ENCODE data around the gene YWHAE.
"Not testable (repeated sequence)": the region's sequence is repeated elsewhere in the genome, so short reads cannot be mapped to it uniquely, and the experiment has no call there.

The YWHAE gene

DNA sequence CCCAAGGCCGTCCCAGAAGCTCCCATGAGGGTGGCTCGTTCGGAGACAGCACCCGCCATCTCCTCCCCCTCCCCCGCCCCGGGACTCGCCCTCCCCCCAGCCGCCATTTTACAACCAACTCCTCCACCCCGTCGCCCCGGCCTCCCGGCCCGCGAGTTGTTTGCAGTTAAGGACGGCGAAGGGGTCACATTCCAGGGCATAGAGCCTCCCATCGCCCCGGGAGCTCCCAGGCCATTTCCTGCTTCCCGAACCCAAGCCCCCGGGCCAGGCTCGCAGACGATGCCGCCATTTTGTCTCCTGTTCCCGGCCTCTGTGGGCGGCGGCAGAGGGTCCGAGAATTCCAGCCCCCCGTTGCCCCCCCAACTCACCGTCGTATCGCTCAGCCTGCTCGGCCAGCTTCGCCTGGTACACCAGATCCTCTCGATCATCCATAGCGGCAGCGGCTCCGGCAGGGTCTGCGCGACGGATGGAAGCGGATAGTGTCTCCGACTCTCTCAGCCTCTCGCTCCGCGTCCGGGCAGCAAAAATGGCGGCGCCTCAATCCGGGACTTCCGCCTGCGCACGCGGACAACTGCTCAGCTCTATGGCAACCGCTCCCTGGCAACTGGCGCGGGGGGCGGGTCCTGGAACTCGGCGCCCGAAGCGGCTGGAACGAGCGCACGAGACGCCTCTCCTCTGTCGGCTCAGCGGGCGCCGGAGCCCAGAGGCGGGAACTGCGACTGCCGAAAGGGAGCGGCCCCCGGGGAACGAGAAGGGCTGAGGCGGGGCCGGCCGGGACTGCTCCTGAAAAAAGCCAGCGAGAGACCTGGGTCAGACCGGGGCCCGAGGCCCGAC is at the start of gene YWHAE:
Gene YWHAE (minus strand): TSS at position 544 of the 834 bp plus-strand sequence. CDS start 112 bp downstream, at position 432.
- DNase-seq (ENCODE audit: low spot score) = peak; percentile 97

GRCh38 chr17:1449412-1449967 is 49.5 kb upstream of the YWHAE start:
- no peak for DNase-seq (ENCODE audit: low spot score)

- no peak for DNase-seq (ENCODE audit: low spot score)
Measured at GRCh38 chr17:1447052-1447451, 47.0 kb upstream of the YWHAE start.

- no peak for DNase-seq (ENCODE audit: low spot score)
Measured at GRCh38 chr17:1446201-1446600, 46.2 kb upstream of the YWHAE start.

GRCh38 chr17:1445695-1446094 is 45.7 kb upstream of the YWHAE start:
- not testable (repeated sequence) for DNase-seq (ENCODE audit: low spot score)

DNA sequence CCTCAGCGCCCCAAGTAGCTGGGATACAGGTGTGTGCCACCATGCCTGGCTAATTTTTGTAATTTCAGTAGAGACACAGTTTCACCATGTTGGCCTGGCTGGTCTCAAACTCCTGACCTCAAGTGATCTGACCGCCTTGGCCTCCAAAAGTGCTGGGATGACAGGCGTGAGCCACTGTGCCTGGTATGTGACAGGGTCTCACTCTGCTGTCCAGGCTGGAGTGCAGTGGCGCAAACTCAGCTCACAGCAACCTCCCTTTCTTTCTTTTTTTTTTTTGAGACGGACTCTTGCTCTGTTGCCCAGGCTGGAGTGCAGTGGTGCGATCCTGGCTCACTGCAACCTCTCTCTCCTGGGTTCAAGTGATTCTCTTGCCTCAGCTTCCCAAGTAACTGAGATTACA is 42.7 kb upstream of the YWHAE start:
- not testable (repeated sequence) for DNase-seq (ENCODE audit: low spot score)

- DNase-seq (ENCODE audit: low spot score) = no peak
Measured at GRCh38 chr17:1442187-1442586, 42.2 kb upstream of the YWHAE start.

- DNase-seq (ENCODE audit: low spot score) = no peak
Measured at GRCh38 chr17:1440921-1441320, 40.9 kb upstream of the YWHAE start.

DNA sequence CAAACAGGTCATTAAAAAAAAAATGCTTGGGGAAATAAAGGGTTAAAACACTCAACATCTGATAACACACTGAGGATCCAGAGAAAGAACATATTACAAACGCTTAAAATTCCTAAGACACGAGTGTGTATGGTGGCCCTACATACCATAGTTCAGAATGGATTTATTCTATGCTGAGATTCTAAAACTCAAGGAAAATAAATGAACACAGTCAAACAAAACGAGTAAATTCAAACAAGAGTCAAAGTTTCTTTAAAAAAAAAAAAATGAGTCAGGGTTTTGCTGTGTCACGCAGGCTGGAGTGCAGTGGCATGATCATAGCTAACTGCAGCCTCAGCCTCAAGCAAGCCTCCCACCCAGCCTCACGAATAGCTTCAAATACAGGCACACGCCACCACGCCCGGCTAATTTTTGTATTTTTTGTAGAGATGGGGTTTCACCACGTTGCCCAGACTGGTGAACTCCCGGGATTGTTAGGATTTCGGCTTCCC is 38.6 kb upstream of the YWHAE start:
- DNase-seq (ENCODE audit: low spot score) = peak; percentile 44

- no peak for DNase-seq (ENCODE audit: low spot score)
Measured at GRCh38 chr17:1435326-1435725, 35.3 kb upstream of the YWHAE start.

- no peak for DNase-seq (ENCODE audit: low spot score)
Measured at GRCh38 chr17:1434150-1434549, 34.1 kb upstream of the YWHAE start.

DNA sequence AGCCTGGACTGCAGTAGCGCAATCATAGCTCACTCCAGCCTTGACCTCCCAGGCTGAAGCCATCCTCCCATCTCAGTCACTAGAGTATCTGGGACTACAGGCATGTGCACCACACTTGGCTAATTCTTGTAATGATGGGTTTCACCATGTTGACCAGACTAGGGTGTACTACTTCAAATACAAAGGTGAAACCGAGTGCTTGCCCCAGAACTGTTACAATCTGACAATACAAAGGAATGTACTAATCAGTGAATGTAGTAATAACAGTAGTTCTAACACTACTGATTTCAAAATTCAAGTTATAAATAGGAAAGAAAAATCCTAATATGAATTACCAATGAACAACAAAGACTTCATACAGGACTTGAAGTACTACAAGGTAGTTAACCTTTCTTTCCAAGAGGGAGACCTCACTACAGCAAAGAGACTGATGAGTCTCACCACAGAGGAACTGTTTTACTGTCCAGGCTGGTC is 31.6 kb upstream of the YWHAE start:
- DNase-seq (ENCODE audit: low spot score) = no peak

DNA sequence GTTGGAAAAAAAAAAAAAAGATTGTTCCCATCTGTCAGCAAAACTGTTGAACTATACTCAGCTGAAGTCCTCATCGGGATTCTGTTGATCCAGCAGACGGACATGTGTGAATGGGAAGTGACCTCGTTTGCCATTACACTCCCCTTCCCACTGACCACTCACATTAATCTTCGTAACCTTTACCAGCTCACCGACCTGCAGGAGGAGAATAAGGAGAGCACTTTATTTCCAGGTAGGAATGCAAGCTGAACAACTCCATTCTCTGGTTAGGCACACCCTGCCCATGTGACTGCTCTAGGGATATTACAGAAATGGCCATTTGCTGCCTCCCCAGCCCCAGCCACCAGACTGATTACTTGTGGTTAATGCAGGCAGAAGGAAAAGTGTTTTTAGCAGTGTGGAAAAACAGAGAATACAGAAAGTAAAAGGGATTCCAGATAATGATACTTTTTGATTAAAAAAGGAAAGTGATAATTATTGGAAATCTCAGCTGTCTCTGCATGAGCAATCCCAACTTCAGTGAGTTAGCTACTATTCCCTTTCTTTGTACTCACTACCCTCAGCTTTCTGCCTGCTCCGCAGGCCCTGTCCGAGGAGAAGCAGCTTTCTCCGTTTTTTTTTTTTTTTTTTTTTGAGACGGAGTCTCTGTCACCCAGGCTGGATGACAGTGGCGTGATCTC is 23.6 kb upstream of the YWHAE start:
- peak; percentile 24 for DNase-seq (ENCODE audit: low spot score)

GRCh38 chr17:1422885-1423284 is 22.9 kb upstream of the YWHAE start:
- DNase-seq (ENCODE audit: low spot score) = peak; percentile 96

DNA sequence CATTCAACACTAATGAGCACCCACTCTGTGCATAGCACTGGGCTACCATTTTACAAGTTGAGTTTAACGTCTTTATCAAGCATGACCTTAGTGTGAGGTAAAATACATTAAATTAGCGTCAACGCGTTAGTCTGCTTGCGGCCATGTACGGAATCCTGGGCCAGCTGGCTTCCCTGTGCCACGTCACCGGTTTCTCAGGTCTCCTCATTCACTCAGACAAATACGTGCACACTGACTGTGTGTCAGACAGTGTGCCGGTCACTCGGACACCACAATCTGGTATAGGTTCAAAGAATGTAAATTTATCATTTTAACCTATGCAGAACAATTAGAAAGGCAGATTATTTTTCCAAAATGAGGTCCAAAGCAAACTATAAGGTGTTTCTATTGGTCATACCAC is 21.4 kb upstream of the YWHAE start:
- no peak for DNase-seq (ENCODE audit: low spot score)

DNA sequence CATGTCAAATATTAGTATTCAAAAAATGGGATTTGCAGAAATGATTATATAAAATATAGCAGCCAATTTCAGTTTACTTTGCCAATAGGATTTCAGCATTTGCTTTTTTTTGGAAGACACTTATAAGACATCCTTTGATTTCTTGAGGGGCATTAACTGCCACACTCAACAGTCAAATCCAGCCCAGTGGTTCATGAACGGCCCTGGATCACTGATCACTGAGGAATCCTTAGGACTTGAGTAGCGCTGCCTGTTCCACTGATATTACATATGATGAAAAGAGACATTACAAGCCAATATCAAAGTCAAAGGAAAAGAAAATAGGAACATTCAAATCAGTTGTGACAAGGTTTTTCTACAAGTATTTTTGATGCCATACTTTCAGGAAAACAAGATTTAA is 21.0 kb upstream of the YWHAE start:
- DNase-seq (ENCODE audit: low spot score) = no peak

DNA sequence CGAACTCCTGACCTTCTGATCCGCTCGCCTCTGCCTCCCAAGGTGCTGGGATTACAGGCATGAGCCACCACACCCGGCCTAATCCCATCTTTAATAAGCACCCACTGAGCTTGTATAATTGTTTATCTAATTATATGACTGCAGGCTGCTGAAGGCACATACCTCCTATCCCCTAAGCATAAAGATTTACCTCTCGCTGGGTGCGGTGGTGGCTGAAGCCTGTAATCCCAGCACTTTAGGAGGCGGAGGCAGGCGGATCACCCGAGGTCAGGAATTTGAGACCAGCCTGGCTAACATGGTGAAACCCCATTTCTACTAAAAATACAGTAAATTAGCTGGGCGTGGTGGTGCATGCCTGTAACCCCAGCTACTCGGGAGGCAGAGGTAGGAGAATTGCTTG is 20.1 kb upstream of the YWHAE start:
- DNase-seq (ENCODE audit: low spot score) = no peak

GRCh38 chr17:1418476-1418875 is 18.5 kb upstream of the YWHAE start:
- DNase-seq (ENCODE audit: low spot score) = not testable (repeated sequence)

GRCh38 chr17:1416414-1416813 is 16.4 kb upstream of the YWHAE start:
- DNase-seq (ENCODE audit: low spot score) = no peak

DNA sequence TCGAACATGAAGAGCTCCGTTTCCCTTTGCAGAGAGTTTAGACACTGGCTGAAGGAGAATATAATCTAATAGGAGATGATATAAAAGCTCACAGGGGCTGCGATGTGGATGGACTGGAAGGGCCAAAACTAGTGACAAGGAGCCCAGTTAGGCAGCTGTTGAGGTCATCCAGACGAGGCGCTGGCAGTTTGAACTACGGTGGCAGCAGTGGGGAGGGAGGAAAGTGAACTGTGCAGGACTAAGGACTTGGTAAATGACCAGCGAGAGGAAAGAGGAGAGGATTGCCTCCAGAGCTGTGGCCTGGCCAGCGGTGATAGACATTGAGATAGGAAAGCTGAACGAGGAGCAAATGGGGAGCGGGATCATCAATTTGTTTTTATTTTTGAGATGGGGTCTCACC is 14.6 kb upstream of the YWHAE start:
- no peak for DNase-seq (ENCODE audit: low spot score)

DNA sequence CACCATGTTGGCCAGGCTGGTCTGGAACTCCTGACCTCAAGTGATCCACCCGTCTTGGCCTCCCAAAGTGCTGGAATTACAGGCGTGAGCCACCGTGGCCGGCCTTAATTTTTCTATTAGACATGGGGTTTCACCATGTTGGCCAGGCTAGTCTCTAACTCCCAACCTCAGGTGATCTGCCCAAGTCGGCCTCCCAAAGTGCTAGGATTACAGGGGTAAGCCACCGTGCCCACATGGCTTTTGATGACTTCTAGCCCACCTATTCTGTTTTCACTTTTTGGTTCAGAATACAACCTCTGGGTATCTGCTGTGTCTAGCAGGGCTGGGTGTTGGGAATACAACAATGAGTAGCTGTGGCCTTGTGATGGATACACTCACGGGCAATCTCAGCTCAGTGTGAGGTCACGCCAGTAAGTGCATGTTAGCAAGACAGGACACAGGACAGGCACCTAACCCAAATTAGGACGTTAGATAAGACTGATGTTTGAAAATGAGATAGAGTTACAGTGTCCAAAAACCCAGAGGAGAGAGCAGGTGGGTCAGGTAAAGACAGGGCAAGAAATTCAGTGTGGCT is 14.1 kb upstream of the YWHAE start:
- no peak for DNase-seq (ENCODE audit: low spot score)

DNA sequence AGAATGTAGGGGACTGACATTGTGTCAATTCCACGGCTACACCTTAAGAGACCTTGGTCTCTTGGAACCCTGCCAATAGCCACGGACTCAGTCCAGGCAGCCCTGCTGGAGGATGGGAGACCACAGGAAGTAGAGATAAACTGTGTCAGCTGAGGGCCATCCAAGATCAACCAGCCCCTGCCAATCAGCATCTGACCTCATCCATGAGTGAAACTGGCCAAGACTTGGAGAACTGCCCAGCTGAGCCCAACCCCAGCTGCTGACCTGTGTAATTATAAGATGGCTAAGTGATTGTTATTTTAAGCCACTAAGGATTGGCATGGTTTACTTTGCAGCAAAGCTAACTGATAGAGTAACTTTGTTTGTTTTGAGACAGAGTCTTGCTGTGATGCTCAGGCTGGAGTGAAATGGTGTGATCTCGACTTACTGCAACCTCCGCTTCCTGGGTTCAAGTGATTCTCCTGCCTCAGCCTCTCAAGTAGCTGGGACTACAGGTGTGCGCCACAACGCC is 13.3 kb upstream of the YWHAE start:
- DNase-seq (ENCODE audit: low spot score) = peak; percentile 92
